ENCODE data around the gene CACNA2D3.

DNA sequence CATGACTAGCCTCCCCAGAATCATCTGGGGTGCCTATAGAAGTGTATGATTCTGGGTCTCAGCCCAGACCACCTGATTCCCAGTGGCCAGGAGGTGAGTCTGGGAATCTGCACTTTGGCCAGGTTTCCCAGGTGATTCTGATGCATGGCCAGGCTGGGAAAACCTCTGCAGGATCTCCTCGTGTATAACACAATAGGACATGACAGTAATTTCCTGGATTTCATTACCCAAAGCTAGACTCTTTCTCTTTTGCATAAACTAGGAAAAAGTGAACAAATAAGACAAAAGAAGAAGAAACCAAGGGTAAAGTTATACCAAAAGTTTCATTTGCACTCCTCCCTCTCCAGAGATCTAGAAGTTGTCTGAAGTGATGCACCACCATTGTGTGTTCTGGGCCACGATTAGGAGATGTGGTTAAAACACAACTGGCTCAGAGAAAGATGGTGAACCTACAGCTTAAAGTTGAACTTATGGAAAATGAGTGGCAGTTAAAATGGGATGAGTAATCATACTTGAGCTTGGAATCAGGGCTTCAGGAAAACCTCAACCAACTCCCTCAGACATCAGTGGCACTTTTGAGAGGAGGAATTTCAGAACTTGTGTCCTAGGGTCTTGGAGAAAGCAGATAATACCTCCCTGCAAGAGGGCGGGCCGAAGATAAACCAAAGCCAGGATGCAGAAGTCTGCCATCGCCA lies 914.7 kb downstream of the CACNA2D3 start:
- TF ChIP-seq RCOR1 (IDR thresholded peaks at IDR 0.05; ENCODE audit: low read depth, low read length) (no peak), HOXA7 (CRISPR knock-in tag; IDR thresholded peaks at IDR 0.05) (no peak), MAZ (IDR thresholded peaks at IDR 0.05; ENCODE audit: borderline replicate concordance, low read depth, low read length) (no peak), TFCP2L1 (CRISPR knock-in tag; IDR thresholded peaks at IDR 0.05) (no peak)

Measured in A549 (cell line).